GM12878 (cell line): ENCODE measurements around the gene CD9. TPM values are rescaled to one million over a fixed set of nuclear protein-coding genes. Genes with fewer than 3 reads are reported as not detected.

Experiments used
- ATAC-seq: fragments of 200-7000 bp; cut with Tn5 transposase; 3 replicates; pipeline ENCODE4 v1.9.1; 2020; ENCODE audit warnings: mild to moderate bottlenecking, moderate library complexity
- BruUV-seq: library from RNA; stranded (reverse); fragments of 400-500 nt; replicated peaks from 2 replicates; lab custom pipeline; 2021; lab: Mats Ljungman, UMichigan
- CTCF ChIA-PET: fragments of 300-600 bp; sonication (Branson Sonifier 250); formaldehyde crosslinking; extraction: SDS; loops from one replicate; lab custom pipeline; 2021; ENCODE audit warnings: inconsistent platforms; lab: Yijun Ruan, JAX
- POLR2A ChIA-PET: fragments of 350-600 bp; formaldehyde crosslinking; extraction: SDS; loops from one replicate; lab custom pipeline; 2021; ENCODE audit warnings: inconsistent platforms; lab: Charles Lee
- RAD21 ChIA-PET: fragments of 300-600 bp; sonication (Branson Sonifier 250); formaldehyde crosslinking; loops from one replicate; lab custom pipeline; 2023; ENCODE audit warnings: antibody characterized with exemption; ENCODE audit not compliant: unreplicated experiment; lab: Charles Lee
- SMC1A ChIA-PET: fragments of 300-600 bp; sonication (Branson Sonifier 250); formaldehyde crosslinking; loops from one replicate; lab custom pipeline; 2023; ENCODE audit not compliant: unreplicated experiment, uncharacterized antibody; lab: Charles Lee
- DNase-seq: peaks from one replicate; pipeline ENCODE4 v3.0.0-alpha.2; 2011; ENCODE audit warnings: low read depth, low spot score
- FAIRE-seq: peaks from 3 replicates; lab custom pipeline; 2011; peaks lifted over from hg19 to GRCh38; lab: Jason Lieb, UNC
- H2AFZ ChIP-seq: 2 replicates; pipeline ENCODE4 v1.6.0; 2011; ENCODE audit warnings: low read depth, low read length, control low read depth; ENCODE audit not compliant: control insufficient read depth
- H3K27ac ChIP-seq: 2 replicates; pipeline ENCODE4 v1.5.1; 2011; ENCODE audit warnings: control low read depth; ENCODE audit not compliant: control insufficient read depth, insufficient read depth
- H3K27me3 ChIP-seq, 2 experiments: replicated peaks in 1 of 2; 2 replicates each; pipeline versions ENCODE4 v1.6.0 to v1.6.1; 2011; ENCODE audit warnings: low read length in 1 of 2; ENCODE audit not compliant: control insufficient read depth in 2 of 2, insufficient read depth in 2 of 2
- H3K36me3 ChIP-seq, 2 experiments: 2 replicates each; pipeline ENCODE4 v1.5.1; 2011; ENCODE audit warnings: low read length in 1 of 2; ENCODE audit not compliant: control insufficient read depth in 2 of 2, insufficient read depth in 2 of 2
- H3K4me1 ChIP-seq: 2 replicates; pipeline ENCODE4 v1.6.1; 2011; ENCODE audit warnings: mild to moderate bottlenecking, low read length, moderate library complexity, mixed read lengths; ENCODE audit not compliant: control insufficient read depth, insufficient read depth
- H3K4me2 ChIP-seq: 2 replicates; pipeline ENCODE4 v1.6.0; 2011; ENCODE audit warnings: control low read depth; ENCODE audit not compliant: control insufficient read depth, insufficient read depth
- H3K4me3 ChIP-seq: fragments of 200-600 bp; sonication (generic); 2 replicates; pipeline ENCODE4 v1.5.1; 2016
- H3K79me2 ChIP-seq: 2 replicates; pipeline ENCODE4 v1.6.0; 2011; ENCODE audit warnings: low read length; ENCODE audit not compliant: control insufficient read depth, insufficient read depth
- H3K9ac ChIP-seq: 2 replicates; pipeline ENCODE4 v1.8.0; 2011; ENCODE audit warnings: low read length, control low read depth, mixed read lengths; ENCODE audit not compliant: control insufficient read depth, insufficient read depth
- H3K9me3 ChIP-seq: replicated peaks from 3 replicates; pipeline ENCODE4 v1.5.1; 2011; ENCODE audit warnings: mild to moderate bottlenecking, low read length; ENCODE audit not compliant: control insufficient read depth, insufficient read depth
- H4K20me1 ChIP-seq: 2 replicates; pipeline ENCODE4 v1.6.0; 2011; ENCODE audit not compliant: control insufficient read depth, insufficient read depth
- BCL3 ChIP-seq: IDR thresholded peaks from 2 replicates; pipeline ENCODE4 v1.6.1; 2011; ENCODE audit warnings: borderline replicate concordance, low read depth, mild to moderate bottlenecking, moderate library complexity, low read length; ENCODE audit not compliant: insufficient read depth, poor library complexity, severe bottlenecking
- BHLHE40 ChIP-seq, 2 experiments: fragments of 450-650 bp in 1 of 2; IDR thresholded peaks; 2 replicates each; pipeline ENCODE4 v1.6.1; 2011 to 2017; ENCODE audit warnings: low read depth in 2 of 2, borderline replicate concordance in 1 of 2, improper control_type of control experiment in 1 of 2, low read length in 1 of 2, mild to moderate bottlenecking in 1 of 2
- CBX5 ChIP-seq: sonication (generic); IDR thresholded peaks from 2 replicates; pipeline ENCODE4 v1.6.1; 2016; ENCODE audit warnings: low read depth, moderate library complexity, mild to moderate bottlenecking, inconsistent platforms
- HCFC1 ChIP-seq: fragments of 150-350 bp; IDR thresholded peaks from 2 replicates; pipeline ENCODE4 v1.6.1; 2014; ENCODE audit warnings: low read length
- HDGF ChIP-seq: fragments of 450-650 bp; IDR thresholded peaks from 2 replicates; pipeline ENCODE4 v1.6.1; 2016; ENCODE audit warnings: antibody characterized with exemption
- IKZF2 ChIP-seq, 2 experiments: fragments of 450-650 bp; IDR thresholded peaks; 2 replicates each; pipeline ENCODE4 v1.6.1; 2017; ENCODE audit warnings: mild to moderate bottlenecking in 2 of 2, moderate library complexity in 2 of 2
- NBN ChIP-seq: fragments of 450-650 bp; IDR thresholded peaks from 2 replicates; pipeline ENCODE4 v1.6.1; 2016
- PML ChIP-seq: IDR thresholded peaks from 2 replicates; pipeline ENCODE4 v1.6.1; 2012; ENCODE audit warnings: low read length, inconsistent platforms
- POLR2AphosphoS2 ChIP-seq: IDR thresholded peaks from 2 replicates; pipeline ENCODE4 v1.6.1; 2011; ENCODE audit warnings: low read depth, mild to moderate bottlenecking, low read length, improper control_type of control experiment, moderate library complexity
- RAD51 ChIP-seq: fragments of 450-650 bp; IDR thresholded peaks from 2 replicates; pipeline ENCODE4 v1.6.1; 2016; ENCODE audit warnings: moderate library complexity, mild to moderate bottlenecking, inconsistent platforms
- RBBP5 ChIP-seq: fragments of 200-600 bp; sonication (generic); conservative IDR thresholded peaks from 2 replicates; pipeline ENCODE4 v1.6.1; 2016
- RCOR1 ChIP-seq: conservative IDR thresholded peaks from 2 replicates; pipeline ENCODE4 v1.6.1; 2012; ENCODE audit warnings: low read depth, low read length, improper control_type of control experiment
- SMAD1 ChIP-seq: fragments of 450-650 bp; IDR thresholded peaks from 2 replicates; pipeline ENCODE4 v1.6.1; 2018; ENCODE audit warnings: mild to moderate bottlenecking, low read depth; ENCODE audit not compliant: partially characterized antibody
- SREBF2 ChIP-seq: IDR thresholded peaks from 2 replicates; pipeline ENCODE4 v1.6.1; 2012; ENCODE audit warnings: mild to moderate bottlenecking, low read length
- SUPT20H ChIP-seq: IDR thresholded peaks from 2 replicates; pipeline ENCODE4 v1.6.1; 2011; ENCODE audit warnings: low read depth, mild to moderate bottlenecking, low read length, moderate library complexity, borderline replicate concordance; ENCODE audit not compliant: control insufficient read depth
- SUZ12 ChIP-seq: fragments of 200-600 bp; sonication (generic); IDR thresholded peaks from one replicate; pipeline ENCODE4 v1.6.1; 2018; ENCODE audit warnings: antibody characterized with exemption, mild to moderate bottlenecking; ENCODE audit not compliant: unreplicated experiment
- TARDBP ChIP-seq: IDR thresholded peaks from 2 replicates; pipeline ENCODE4 v1.6.1; 2016; ENCODE audit warnings: borderline replicate concordance
- ZBTB11 ChIP-seq: fragments of 450-650 bp; formaldehyde crosslinking; IDR thresholded peaks from 2 replicates; pipeline ENCODE4 v1.5.0; 2022; ENCODE audit warnings: mild to moderate bottlenecking, missing genetic modification characterization
- ZNF384 ChIP-seq: IDR thresholded peaks from 2 replicates; pipeline ENCODE4 v1.6.1; 2012; ENCODE audit warnings: low read depth, mild to moderate bottlenecking, low read length, improper control_type of control experiment, borderline replicate concordance
- WGBS: methylation state at CpG from one replicate; pipeline ENCODE4 v1.1.6; 2016; ENCODE audit warnings: low lambda C conversion rate; ENCODE audit not compliant: insufficient replicate concordance, insufficient coverage; ENCODE audit errors: missing lambda C conversion rate; 5-methylcytosine and 5-hydroxymethylcytosine counted together
- in situ Hi-C: fragments of 300-500 bp; cut with MboI; formaldehyde crosslinking; loops from 9 replicates; pipeline ENCODE4 v1.14.3; 2018; ENCODE audit warnings: mixed read lengths
- intact Hi-C: fragments of 100-400 bp; cut with micrococcal nuclease; formaldehyde crosslinking; loops from one replicate; pipeline ENCODE4 v1.14.2; 2022; ENCODE audit not compliant: unreplicated experiment
- polyA plus RNA-seq, 11 experiments: library from polyadenylated mRNA; depleted of rRNA in 4 of 11; unstranded in 6 of 11; stranded (reverse) in 5 of 11; fragments of >200 nt; fragmentation: Nextera tagmentation in 4 of 11; fragmentation: Illumina TruSeq in 1 of 11; extraction: Ambion mirVana in 4 of 11; extraction: Trizol in 1 of 11; gene quantifications; 1 replicate in 1 of 11; 2 replicates in 10 of 11; pipeline versions ENCODE4 v1.2.1 to v1.2.3, GENCODE V29; 2011 to 2016; ENCODE audit warnings: inconsistent platforms in 2 of 11, missing spikeins in 2 of 11, low read depth in 1 of 11
- total RNA-seq, 4 experiments: library from RNA; depleted of rRNA in 3 of 4; stranded (reverse); fragments of >200 nt in 3 of 4; fragmentation: Illumina TruSeq in 1 of 4; extraction: Trizol in 1 of 4; gene quantifications; 2 replicates each; pipeline versions ENCODE4 v1.2.1 to v1.2.3, GENCODE V29; 2013 to 2021

The CD9 gene
- total and polyA plus RNA-seq, 10 of the 15 experiments (the other 5 are each of a cell fraction or from before 2014, with no cell fraction given): 4.8 to 29.9 (median 9.7) TPM

- no peaks in the 10 kb centered on the region for H3K36me3 ChIP-seq
- WGBS: 7% methylated on average over 3 of the region's 3 CpGs
- no peak overlapping the region for H2AFZ ChIP-seq
- no peak overlapping the region for H3K27ac ChIP-seq
- RAD21 ChIA-PET: interaction anchor here (1.0 to 17.5 kb wide), 8 partner anchors 7 to 82 kb away, joined by 4 to 304 read pairs (median 5); no protein-coding TSS in a partner anchor
- H3K9ac ChIP-seq: no peak overlapping the region
- no peaks in the 10 kb centered on the region; the same call in 1 of the 2 replicates for H3K4me1 ChIP-seq
- no peak for ATAC-seq
- peaks cover 2 to 20% of the 10 kb centered on the region in 2 experiments; a peak in 3 of 4 replicates for H3K27me3 ChIP-seq
- H3K4me3 ChIP-seq: no peak overlapping the region
- DNase-seq: no peak
- in situ Hi-C loops: no loop called here
- H4K20me1 ChIP-seq: no peaks in the 10 kb centered on the region
- SMC1A ChIA-PET: interaction anchor here (0.7 to 9.4 kb wide), 11 partner anchors 8 to 81 kb away, joined by 3 to 72 read pairs (median 6); no protein-coding TSS in a partner anchor
- intact Hi-C loops: no loop called here
- CTCF ChIA-PET: interaction anchor here (0.7 to 21.0 kb wide), 13 partner anchors 8 to 262 kb away, joined by 3 to 401 read pairs (median 7); no protein-coding TSS in a partner anchor
- no peaks in the 10 kb centered on the region for H3K9me3 ChIP-seq
- POLR2A ChIA-PET: interaction anchor here (0.6 to 4.7 kb wide), 6 partner anchors 12 to 1839 kb away, joined by 4 to 43 read pairs (median 10); no protein-coding TSS in a partner anchor
- no peak overlapping the region for H3K4me2 ChIP-seq
- no peaks in the 10 kb centered on the region for H3K79me2 ChIP-seq
- no peak for FAIRE-seq
- BruUV-seq: no TSS peak
- no peak for TF ChIP-seq PML
- TF ChIP-seq RBBP5: no peak
- TF ChIP-seq RCOR1: no peak
- TF ChIP-seq SUPT20H: no peak
- TF ChIP-seq HCFC1: no peak
- no peak for TF ChIP-seq SUZ12
- no peak for TF ChIP-seq ZBTB11 (CRISPR knock-in tag)
- TF ChIP-seq TARDBP: no peak
- TF ChIP-seq BHLHE40 (IDR thresholded peaks at IDR 0.05; ENCODE audit: borderline replicate concordance in 1 of 2, low read depth in 2 of 2, low read length in 1 of 2): no peak
- TF ChIP-seq NBN: no peak
- no peak for TF ChIP-seq ZNF384
- no peak for TF ChIP-seq BCL3
- no peak for TF ChIP-seq CBX5
- TF ChIP-seq SMAD1: no peak
- TF ChIP-seq SREBF2: no peak
- TF ChIP-seq POLR2AphosphoS2: no peak
- no peak for TF ChIP-seq HDGF
- TF ChIP-seq RAD51: no peak
- no peak for TF ChIP-seq IKZF2 (IDR thresholded peaks at IDR 0.05)
These were observed 3.4 kb downstream of the CD9 start for GRCh38 chr12:6203601-6204000.
